Ovary (tissue), 9 donors: ENCODE results near the gene DCAF15. TPM values are rescaled to one million over a fixed set of nuclear protein-coding genes. Genes with fewer than 3 reads are reported as not detected.

Source experiments
- DNase-seq, 5 donors: peaks; one replicate each; pipeline ENCODE4 v3.0.0-alpha.2; 2019 to 2020
- H3K27ac ChIP-seq, 2 donors: fragments of 200-600 bp; one replicate each; pipeline versions ENCODE4 v1.5.1 to v1.8.0; 2019 to 2022
- H3K27me3 ChIP-seq: fragments of 200-600 bp; one replicate; pipeline ENCODE4 v1.8.0; 2022
- H3K36me3 ChIP-seq: fragments of 200-600 bp; sonication (generic); one replicate; pipeline ENCODE4 v1.5.1; 2019
- H3K4me1 ChIP-seq: one replicate; pipeline ENCODE4 v1.8.1; 2013; ENCODE audit warnings: mild to moderate bottlenecking, moderate library complexity; ENCODE audit not compliant: insufficient read depth
- H3K4me3 ChIP-seq: fragments of 200-600 bp; sonication (generic); one replicate; pipeline ENCODE4 v1.5.1; 2017
- H3K9me3 ChIP-seq, 2 donors: fragments of 200-600 bp in 1 of 2; sonication (generic) in 1 of 2; one replicate each; pipeline versions ENCODE4 v1.5.1 to v1.8.1; 2013 to 2019; ENCODE audit warnings: mild to moderate bottlenecking in 1 of 2, moderate library complexity in 1 of 2
- CTCF ChIP-seq, 3 donors: fragments of 450-650 bp in 2 of 3; fragments of 200-600 bp in 1 of 3; IDR thresholded peaks; one replicate each; pipeline versions ENCODE4 v1.5.1 to v1.8.0; 2016 to 2022; ENCODE audit warnings: antibody characterized with exemption in 3 of 3, mild to moderate bottlenecking in 1 of 3
- EP300 ChIP-seq: sonication (generic); formaldehyde crosslinking; IDR thresholded peaks from one replicate; pipeline ENCODE4 v1.6.1; 2017; ENCODE audit warnings: antibody characterized with exemption
- POLR2A ChIP-seq: fragments of 450-650 bp; IDR thresholded peaks from one replicate; pipeline ENCODE4 v1.6.1; 2017; ENCODE audit warnings: antibody characterized with exemption, mild to moderate bottlenecking, moderate library complexity
- WGBS, 3 donors: extraction: QIAGEN DNeasy Blood & Tissue Kit in 1 of 3; methylation state at CpG; one replicate each; pipeline versions ENCODE4 v1.1.5 to v1.1.7; 2013 to 2017; 5-methylcytosine and 5-hydroxymethylcytosine counted together
- intact Hi-C, 4 donors: fragments of 100-400 bp; cut with DNase I; formaldehyde crosslinking; loops; one replicate each; pipeline versions ENCODE4 v1.11.0 to v1.15.1; 2022 to 2023
- polyA plus RNA-seq, 2 donors: library from polyadenylated mRNA; stranded (reverse); fragments of 200-250 nt in 1 of 2; fragments of 350-450 nt in 1 of 2; fragmentation: Illumina TruSeq in 1 of 2; extraction: RNeasy Lipid Tissue Mini Kit (QIAGEN cat#74804) in 1 of 2; gene quantifications; one replicate each; pipeline ENCODE4 v1.2.3, GENCODE V29; 2013 to 2014
- total RNA-seq, 7 donors: library from RNA; depleted of rRNA in 2 of 7; stranded (reverse); fragments of >200 nt in 2 of 7; fragmentation: NEBNext Ultra II Directional in 3 of 7; extraction: Animal tissue kit (Norgen Biotek cat#: 25700) in 3 of 7; gene quantifications; one replicate each; pipeline versions ENCODE4 v1.1.0 to v1.2.4, GENCODE V29; 2016 to 2023
- donor health status: DM: no; HTN: no; CAD: no; lungs with moderate emphysema.
- donor health status: DM: no; HTN: no; CAD: no.
- donor health status: Bipolar disorder and iron deficiency.
- donor health status: DM: yes; HTN: yes; CAD: no.
- donor health status: DM: no; HTN: no; CAD: no.
- donor health status: DM: yes; HTN: yes; CAD: no.

The DCAF15 gene
- total and polyA plus RNA-seq, 9 donors = 5.0 to 29.1 (median 23.4) TPM

GRCh38 chr19:13959962-13960862 is 7.9 kb downstream of the DCAF15 start:
- Histone ChIP-seq H3K27me3 (no peaks in the 10 kb centered on the region), H3K9me3 (no peaks in the 10 kb centered on the region), H3K27ac (no peak overlapping the region), H3K36me3 (no peaks in the 10 kb centered on the region), H3K4me3 (no peak overlapping the region), H3K4me1 (no peaks in the 10 kb centered on the region)
- 82 to 88% (median 86%) methylated on average over 27 of the region's 27 CpGs for WGBS, 3 donors
- TF ChIP-seq POLR2A = no peak
- no peak for TF ChIP-seq EP300
- no peak for TF ChIP-seq CTCF (IDR thresholded peaks at IDR 0.05)
- no peak for DNase-seq
- intact Hi-C loops = no loop called here

- Histone ChIP-seq H3K4me1 (no peaks in the 10 kb centered on the region), H3K4me3 (no peak overlapping the region), H3K36me3 (no peaks in the 10 kb centered on the region), H3K27ac (no peak overlapping the region), H3K27me3 (no peaks in the 10 kb centered on the region), H3K9me3 (no peaks in the 10 kb centered on the region)
- intact Hi-C loops = no loop called here
- TF ChIP-seq EP300 (no peak), POLR2A (no peak), CTCF (IDR thresholded peaks at IDR 0.05) (no peak)
- WGBS, 3 donors = 86 to 89% (median 87%) methylated on average over 38 to 39 of the region's 39 CpGs
- DNase-seq = no peak
Measured at GRCh38 chr19:13960863-13961784, 8.8 kb downstream of the DCAF15 start.

GRCh38 chr19:13961826-13962698 is 9.8 kb downstream of the DCAF15 start:
- TF ChIP-seq CTCF (IDR thresholded peaks at IDR 0.05) (no peak), POLR2A (no peak), EP300 (no peak)
- peak in 2 of 5 donors; percentile 33 to 53 for DNase-seq
- peak overlapping the region; percentile 17 for H3K4me3 ChIP-seq
- intact Hi-C loops = no loop called here
- H3K9me3 ChIP-seq = no peaks in the 10 kb centered on the region
- no peaks in the 10 kb centered on the region for H3K27me3 ChIP-seq
- no peaks in the 10 kb centered on the region for H3K36me3 ChIP-seq
- 66 to 77% (median 73%) methylated on average over 38 to 55 of the region's 55 CpGs for WGBS, 3 donors
- H3K4me1 ChIP-seq = no peaks in the 10 kb centered on the region
- no peak overlapping the region for H3K27ac ChIP-seq
